Breast epithelium (tissue), 4 donors: Measurements from ENCODE around the gene IFT52. TPM values are rescaled to one million over a fixed set of nuclear protein-coding genes. Genes with fewer than 3 reads are reported as not detected.

Experiments
- DNase-seq, 2 donors: peaks; one replicate each; pipeline ENCODE4 v3.0.0-alpha.2; 2019; ENCODE audit warnings: low spot score in 2 of 2
- H3K27ac ChIP-seq, 2 donors: fragments of 200-600 bp; sonication (generic) in 1 of 2; one replicate each; pipeline ENCODE4 v1.5.1; 2016 to 2019; ENCODE audit warnings: mild to moderate bottlenecking in 1 of 2
- H3K27me3 ChIP-seq, 2 donors: fragments of 200-600 bp; sonication (generic) in 1 of 2; one replicate each; pipeline versions ENCODE4 v1.5.1 to v1.6.0; 2017 to 2019; ENCODE audit warnings: control low read depth in 1 of 2, mild to moderate bottlenecking in 1 of 2
- H3K36me3 ChIP-seq: fragments of 200-600 bp; one replicate; pipeline ENCODE4 v1.5.1; 2019
- H3K4me1 ChIP-seq, 2 donors: fragments of 200-600 bp; sonication (generic); one replicate each; pipeline ENCODE4 v1.5.1; 2016 to 2019; ENCODE audit warnings: control low read depth in 1 of 2
- H3K4me3 ChIP-seq, 3 donors: fragments of 200-600 bp; sonication (generic); 1 replicate in 2 of 3; 2 replicates in 1 of 3; pipeline ENCODE4 v1.5.1; 2016 to 2019; ENCODE audit warnings: mild to moderate bottlenecking in 3 of 3, moderate library complexity in 2 of 3
- H3K9me3 ChIP-seq, 2 donors: fragments of 200-600 bp; sonication (generic) in 1 of 2; one replicate each; pipeline ENCODE4 v1.5.1; 2016 to 2019; ENCODE audit warnings: control low read depth in 1 of 2
- CTCF ChIP-seq, 3 donors: fragments of 450-650 bp; IDR thresholded peaks; one replicate each; pipeline ENCODE4 v1.5.1; 2016 to 2017; ENCODE audit warnings: antibody characterized with exemption in 3 of 3, mild to moderate bottlenecking in 3 of 3, moderate library complexity in 3 of 3
- POLR2A ChIP-seq: fragments of 450-650 bp; IDR thresholded peaks from one replicate; pipeline ENCODE4 v1.6.1; 2016; ENCODE audit warnings: antibody characterized with exemption, mild to moderate bottlenecking, moderate library complexity
- POLR2AphosphoS5 ChIP-seq, 3 donors: sonication (generic); formaldehyde crosslinking; IDR thresholded peaks; one replicate each; pipeline ENCODE4 v1.6.1; 2017; ENCODE audit warnings: antibody characterized with exemption in 3 of 3
- intact Hi-C: fragments of 100-400 bp; cut with DNase I; formaldehyde crosslinking; loops from one replicate; pipeline ENCODE4 v1.15.1; 2023; ENCODE audit warnings: low total_unique reads
- total RNA-seq, 3 donors: library from RNA; depleted of rRNA; stranded (reverse); fragments of >200 nt; gene quantifications; one replicate each; pipeline ENCODE4 v1.1.0, GENCODE V29; 2016

Gene IFT52
- total RNA-seq, 3 donors from 2014 or later: 20.6 to 34.2 (median 25.3) TPM

GRCh38 chr20:43543138-43543537 lies 47.6 kb upstream of the IFT52 start:
- Histone ChIP-seq H3K27ac (no peak overlapping the region), H3K4me3 (no peak overlapping the region), H3K4me1 (no peaks in the 10 kb centered on the region), H3K36me3 (no peaks in the 10 kb centered on the region), H3K9me3 (peaks cover 0 to 4% of the 10 kb centered on the region in 2 donors), H3K27me3 (no peaks in the 10 kb centered on the region)
- TF ChIP-seq POLR2A (no peak), POLR2AphosphoS5 (IDR thresholded peaks at IDR 0.05) (no peak), CTCF (IDR thresholded peaks at IDR 0.05) (no peak)
- intact Hi-C loops: no loop called here
- no peak for DNase-seq

- H3K27me3 ChIP-seq: no peaks in the 10 kb centered on the region
- H3K4me3 ChIP-seq: no peak overlapping the region
- TF ChIP-seq POLR2A (no peak), CTCF (IDR thresholded peaks at IDR 0.05) (no peak), POLR2AphosphoS5 (IDR thresholded peaks at IDR 0.05) (no peak)
- DNase-seq: peak in 1 of 2 donors; percentile 15
- intact Hi-C loops: no loop called here
- H3K9me3 ChIP-seq: peaks cover 0 to 4% of the 10 kb centered on the region in 2 donors
- no peaks in the 10 kb centered on the region for H3K36me3 ChIP-seq
- no peaks in the 10 kb centered on the region for H3K4me1 ChIP-seq
- no peak overlapping the region for H3K27ac ChIP-seq
These were observed 46.2 kb upstream of the IFT52 start for GRCh38 chr20:43544501-43544900.

GRCh38 chr20:43545837-43546578 lies 44.7 kb upstream of the IFT52 start:
- TF ChIP-seq CTCF (IDR thresholded peaks at IDR 0.05) (no peak), POLR2AphosphoS5 (IDR thresholded peaks at IDR 0.05) (no peak), POLR2A (no peak)
- Histone ChIP-seq H3K9me3 (peaks cover 0 to 4% of the 10 kb centered on the region in 2 donors), H3K27ac (no peak overlapping the region), H3K4me1 (no peaks in the 10 kb centered on the region), H3K4me3 (no peak overlapping the region), H3K36me3 (no peaks in the 10 kb centered on the region), H3K27me3 (no peaks in the 10 kb centered on the region)
- DNase-seq: no peak
- intact Hi-C loops: no loop called here

- intact Hi-C loops: no loop called here
These were observed 42.4 kb upstream of the IFT52 start for GRCh38 chr20:43548273-43548880.

More at GRCh38 chr20:43548273-43548880, 42.4 kb upstream of the IFT52 start:
- Histone ChIP-seq H3K27ac (no peak overlapping the region), H3K9me3 (peaks cover 0 to 4% of the 10 kb centered on the region in 2 donors), H3K36me3 (no peaks in the 10 kb centered on the region), H3K4me1 (no peaks in the 10 kb centered on the region), H3K4me3 (no peak overlapping the region), H3K27me3 (no peaks in the 10 kb centered on the region)
- TF ChIP-seq POLR2AphosphoS5 (IDR thresholded peaks at IDR 0.05): no peak
- no peak for TF ChIP-seq POLR2A
- TF ChIP-seq CTCF (IDR thresholded peaks at IDR 0.05): no peak
- DNase-seq: no peak
